ENCODE results near the gene GBP5.

- TF ChIP-seq, protein P1, sequence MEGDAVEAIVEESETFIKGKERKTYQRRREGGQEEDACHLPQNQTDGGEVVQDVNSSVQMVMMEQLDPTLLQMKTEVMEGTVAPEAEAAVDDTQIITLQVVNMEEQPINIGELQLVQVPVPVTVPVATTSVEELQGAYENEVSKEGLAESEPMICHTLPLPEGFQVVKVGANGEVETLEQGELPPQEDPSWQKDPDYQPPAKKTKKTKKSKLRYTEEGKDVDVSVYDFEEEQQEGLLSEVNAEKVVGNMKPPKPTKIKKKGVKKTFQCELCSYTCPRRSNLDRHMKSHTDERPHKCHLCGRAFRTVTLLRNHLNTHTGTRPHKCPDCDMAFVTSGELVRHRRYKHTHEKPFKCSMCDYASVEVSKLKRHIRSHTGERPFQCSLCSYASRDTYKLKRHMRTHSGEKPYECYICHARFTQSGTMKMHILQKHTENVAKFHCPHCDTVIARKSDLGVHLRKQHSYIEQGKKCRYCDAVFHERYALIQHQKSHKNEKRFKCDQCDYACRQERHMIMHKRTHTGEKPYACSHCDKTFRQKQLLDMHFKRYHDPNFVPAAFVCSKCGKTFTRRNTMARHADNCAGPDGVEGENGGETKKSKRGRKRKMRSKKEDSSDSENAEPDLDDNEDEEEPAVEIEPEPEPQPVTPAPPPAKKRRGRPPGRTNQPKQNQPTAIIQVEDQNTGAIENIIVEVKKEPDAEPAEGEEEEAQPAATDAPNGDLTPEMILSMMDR (IDR thresholded peaks at IDR 0.05): no peak
- TF ChIP-seq POLR2A (IDR thresholded peaks at IDR 0.05): no peak
Observed at GRCh38 chr1:89277725-89278124, 5.1 kb upstream of the GBP5 start.

Data from body of pancreas (tissue), 4 donors.